ENCODE measurements around the gene DDI2. TPM values are rescaled to one million over a fixed set of nuclear protein-coding genes. Genes with fewer than 3 reads are reported as not detected.

DDI2 gene
- total RNA-seq: 14.5 and 19.0 TPM in 2 replicates

GRCh38 chr1:15617173-15618076 lies at the start of gene DDI2:
Gene DDI2 (plus strand): TSS chr1:15617458. CDS start chr1:15617671, 213 bp downstream.

DNA sequence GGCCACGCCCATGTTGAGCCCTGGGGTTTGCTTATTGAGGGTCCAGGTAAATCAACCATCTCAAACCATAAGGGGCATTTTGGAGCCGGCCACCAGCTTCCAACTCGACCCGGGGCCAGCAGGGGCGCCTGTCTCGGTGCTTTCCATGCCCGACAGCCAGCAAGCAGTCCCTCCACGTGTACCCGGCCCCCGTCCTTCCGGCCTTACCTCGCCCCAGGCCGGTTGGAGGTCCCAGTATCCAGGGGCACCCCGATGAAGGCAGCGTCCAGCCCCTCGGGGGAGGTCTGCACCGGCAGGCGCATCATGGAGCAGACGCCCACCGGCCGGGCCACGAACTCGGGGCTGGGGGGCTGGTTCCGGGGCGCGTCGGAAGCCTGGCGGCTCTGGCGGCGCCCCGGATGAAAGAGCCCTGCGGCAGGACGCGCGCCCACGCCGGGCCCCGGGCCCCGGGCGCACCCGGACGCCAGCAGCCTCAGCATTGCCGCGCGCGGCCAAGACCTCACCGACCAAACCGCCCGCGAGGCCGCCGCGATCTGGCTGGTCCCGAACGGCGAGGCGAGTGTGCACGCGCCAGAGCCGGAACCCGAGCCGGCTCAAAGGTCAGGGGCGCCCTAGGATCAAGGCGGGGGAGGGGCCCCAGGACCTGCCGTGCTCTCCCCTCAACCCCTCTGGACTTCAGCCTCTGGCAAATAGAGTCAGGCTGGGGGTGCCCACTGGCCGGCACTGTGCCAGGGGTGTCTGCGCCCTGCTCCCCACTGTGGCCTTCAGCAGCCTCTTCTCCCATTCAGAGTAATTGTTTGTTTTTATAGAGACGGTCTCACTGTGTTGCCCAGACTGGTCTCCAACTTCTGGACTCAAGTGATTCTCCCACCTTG lies 32.5 kb upstream of the DDI2 start, which contains the start of gene AGMAT:
Gene AGMAT (minus strand): TSS at position 563 of the 875 bp plus-strand sequence. CDS start 84 bp downstream, at position 479.

DNA sequence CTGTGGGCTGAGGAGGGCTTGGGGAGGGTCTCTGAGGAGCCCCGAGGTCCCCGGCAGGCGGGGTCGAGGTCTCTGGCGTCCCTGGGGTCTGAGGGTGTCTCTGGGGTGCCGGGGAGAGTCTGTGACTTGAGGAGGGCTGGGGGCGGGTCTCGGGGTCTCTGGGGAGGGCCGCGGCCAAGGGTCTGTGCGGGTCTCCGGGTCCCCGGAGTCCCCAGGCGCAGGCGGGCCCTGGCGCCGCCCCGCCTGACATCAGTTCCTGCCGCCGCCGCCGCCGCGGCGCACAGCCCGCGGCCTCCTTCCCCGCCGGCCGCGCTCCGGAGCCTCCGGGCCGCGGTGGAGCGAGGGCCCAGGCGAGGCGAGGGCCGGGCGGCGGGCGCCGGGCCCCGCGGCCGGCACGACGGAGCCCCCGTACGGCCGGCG lies 66.8 kb downstream of the DDI2 start, which contains the start of gene PLEKHM2:
Gene PLEKHM2 (plus strand): TSS at position 279 of the 420 bp plus-strand sequence. CDS start 239 bp downstream, outside the sequence.

Other genes with a start within 250 kb of the DDI2 start
- gene EFHD2, start 207.6 kb upstream of the DDI2 start, total RNA-seq: 38.3 and 48.8 TPM in 2 replicates
- gene CTRC, start 179.0 kb upstream of the DDI2 start, total RNA-seq: not detected in 2 replicates
- gene CELA2A, start 160.7 kb upstream of the DDI2 start, total RNA-seq: not detected in 2 replicates
- not detected in 2 replicates for gene CELA2B, start 141.4 kb upstream of the DDI2 start, total RNA-seq
- 6.5 and 7.4 TPM in 2 replicates for gene CASP9, start 93.2 kb upstream of the DDI2 start, total RNA-seq
- gene DNAJC16, start 90.6 kb upstream of the DDI2 start, total RNA-seq: 12.9 and 19.7 TPM in 2 replicates
- 0.99 and 1.6 TPM in 2 replicates for gene AGMAT, start 32.4 kb upstream of the DDI2 start, total RNA-seq
- 76.4 and 158 TPM in 2 replicates for gene PLEKHM2, start 66.9 kb downstream of the DDI2 start, total RNA-seq
- 0.58 and 2.6 TPM in 2 replicates for gene SLC25A34, start 118.8 kb downstream of the DDI2 start, total RNA-seq
- not detected in 2 replicates for gene TMEM82, start 125.0 kb downstream of the DDI2 start, total RNA-seq
- 34.9 and 53.4 TPM in 2 replicates for gene FBLIM1, start 141.3 kb downstream of the DDI2 start, total RNA-seq
- gene UQCRHL, start 190.2 kb downstream of the DDI2 start, total RNA-seq: 1.2 and 2.0 TPM in 2 replicates
- gene SPEN, start 230.2 kb downstream of the DDI2 start, total RNA-seq: 13.4 and 19.9 TPM in 2 replicates

Data from smooth muscle cell of trachea (primary cell).